DMS114 treated with DMSO at 0.1 percent for 48 hours (cell line): Measurements from ENCODE around the gene PNMA1.

ENCODE experiments used
- DNase-seq: peaks from one replicate; lab custom pipeline; 2025; ENCODE audit not compliant: unreplicated experiment; lab: John Stamatoyannopoulos, UW

PNMA1 gene

DNA sequence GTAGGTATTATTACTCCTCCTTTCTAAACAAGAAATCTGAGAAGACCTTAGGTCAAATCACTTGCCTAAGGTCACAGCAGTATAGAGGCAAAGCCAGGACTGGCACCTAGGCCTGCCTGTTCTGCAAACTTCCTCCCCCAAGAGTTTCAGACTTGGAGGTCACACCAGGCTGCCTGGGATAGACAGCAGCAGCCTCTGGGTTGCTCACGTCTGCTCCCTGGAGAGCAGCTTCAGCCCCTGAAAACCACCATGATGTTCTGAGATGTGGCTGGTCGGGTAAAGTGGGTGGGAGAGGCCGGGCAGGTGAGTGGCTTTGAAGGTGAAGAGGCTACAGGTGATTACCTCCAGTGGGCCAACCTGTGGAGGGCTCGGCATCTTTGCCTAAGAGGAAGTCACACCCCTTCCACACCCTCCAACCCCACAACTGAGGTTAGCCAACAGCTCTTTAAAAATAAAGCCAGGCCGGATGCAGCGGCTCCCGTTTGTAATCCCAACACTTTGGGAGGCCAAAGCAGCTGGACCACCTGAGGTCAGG, 37.0 kb upstream of the PNMA1 start:
- DNase-seq, result no peak

DNA sequence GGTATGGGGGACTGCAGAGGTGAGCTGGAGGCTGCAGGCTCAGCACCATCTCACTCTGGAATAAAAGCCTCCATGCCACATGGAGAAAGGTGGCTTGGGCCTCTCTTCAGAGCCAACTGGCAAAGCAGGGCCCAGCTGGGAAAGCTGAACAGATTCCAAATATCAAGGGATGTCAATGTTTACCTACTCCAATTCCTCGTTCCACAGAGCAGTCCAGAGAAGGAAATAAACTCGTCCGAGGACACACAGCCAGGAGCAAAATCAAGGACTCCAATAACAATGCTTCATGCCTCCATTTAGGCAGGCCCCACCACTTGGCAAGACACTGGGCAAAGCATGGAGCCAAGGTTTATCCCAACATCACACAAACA, 36.3 kb upstream of the PNMA1 start:
- no peak for DNase-seq

- no peak for DNase-seq
These were observed 35.7 kb upstream of the PNMA1 start for GRCh38 chr14:73749706-73750530.

DNA sequence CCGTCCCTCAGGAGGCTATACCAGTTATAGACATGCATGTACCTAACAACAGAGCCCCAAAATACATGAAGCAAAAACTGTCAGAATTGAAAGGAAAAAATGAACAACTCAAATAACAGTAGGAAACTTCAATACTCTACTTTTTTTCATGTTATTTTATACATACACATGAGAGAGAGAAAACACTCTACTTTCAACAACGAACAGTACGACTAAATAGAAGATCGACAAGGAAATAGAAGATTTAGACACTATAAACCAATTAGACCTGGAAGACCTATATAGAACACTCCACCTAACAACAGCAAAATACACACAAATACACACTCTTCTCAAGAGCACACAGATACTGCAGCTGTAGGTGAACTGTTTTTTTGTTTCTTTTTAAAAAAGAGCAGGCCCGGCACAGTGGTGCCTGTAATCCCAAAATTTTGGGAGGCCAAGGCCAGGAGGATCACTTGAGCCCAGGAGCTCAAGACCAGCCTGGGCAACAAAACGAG, 34.7 kb upstream of the PNMA1 start:
- no peak for DNase-seq

DNA sequence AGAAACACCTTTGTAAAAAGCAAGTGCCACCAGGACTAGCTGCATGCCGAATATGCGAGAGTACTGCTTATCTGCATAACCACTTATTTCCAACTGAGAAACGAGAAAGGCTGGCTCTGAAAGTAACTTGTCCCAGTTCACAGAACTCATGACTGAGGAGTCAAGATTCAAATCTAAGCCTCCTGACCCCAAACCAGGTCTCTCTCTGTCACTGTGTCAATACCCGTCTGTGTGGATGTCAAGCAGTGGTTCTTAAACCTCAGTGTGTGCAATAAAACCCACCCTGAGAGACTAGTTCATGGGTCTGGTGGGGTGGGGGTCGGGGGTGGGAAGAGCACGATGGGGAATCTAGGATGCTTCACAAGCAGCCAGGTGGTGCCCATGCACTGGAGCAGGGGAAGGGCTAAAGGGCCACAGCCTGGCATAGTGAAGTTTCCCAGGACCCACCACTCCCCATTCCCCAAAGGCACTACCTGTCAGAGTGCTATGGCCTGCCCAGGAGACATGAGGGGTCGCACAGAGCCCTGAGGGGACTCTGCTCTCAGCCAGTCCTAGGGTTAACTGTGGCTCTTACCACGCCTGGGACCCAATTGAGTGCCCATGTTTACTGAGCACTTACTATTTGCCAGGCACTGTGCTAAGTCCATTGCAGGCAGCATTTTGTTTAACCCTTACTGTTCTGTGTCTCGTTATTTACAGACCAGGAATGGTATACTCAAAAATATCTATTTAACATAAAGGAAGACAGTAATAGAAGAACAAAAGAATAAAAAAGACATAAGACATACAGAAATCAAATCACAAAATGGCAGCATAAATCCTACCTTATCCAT, 33.4 kb upstream of the PNMA1 start:
- no peak for DNase-seq

- no peak for DNase-seq
These were observed 32.6 kb upstream of the PNMA1 start for GRCh38 chr14:73746520-73747378.

GRCh38 chr14:73745571-73746519, 31.7 kb upstream of the PNMA1 start:
- no peak for DNase-seq

DNA sequence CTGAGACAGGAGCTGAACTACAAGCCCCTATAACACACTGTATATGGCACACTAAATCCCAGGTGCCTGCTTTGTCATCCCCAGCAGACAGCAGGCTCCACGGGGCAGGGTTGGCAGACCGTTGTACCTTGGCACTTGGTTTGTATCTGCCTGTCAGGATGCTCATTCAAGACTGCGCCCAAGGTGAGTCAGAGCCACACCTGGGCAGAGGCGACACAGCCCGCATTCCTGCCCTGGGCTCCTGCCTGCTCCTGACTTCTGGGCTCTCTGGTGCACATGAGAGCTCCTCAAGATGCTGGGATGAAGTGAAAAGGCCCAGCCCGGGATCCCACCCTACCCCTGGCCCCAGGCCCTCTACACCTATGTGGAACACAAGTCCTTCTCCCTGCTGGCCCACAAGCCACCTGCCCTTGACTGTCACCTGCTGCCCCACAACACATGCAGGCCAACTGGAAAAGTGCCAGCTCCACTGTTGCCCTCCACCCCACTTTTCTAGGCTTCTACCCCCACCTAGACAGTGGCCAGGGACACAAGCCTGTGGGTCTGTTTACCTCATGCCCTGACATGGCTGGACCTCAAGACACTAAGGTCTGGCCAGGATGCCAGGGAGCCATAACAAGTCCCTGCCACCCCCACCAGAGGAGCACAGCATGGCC, 30.8 kb upstream of the PNMA1 start:
- no peak for DNase-seq

DNA sequence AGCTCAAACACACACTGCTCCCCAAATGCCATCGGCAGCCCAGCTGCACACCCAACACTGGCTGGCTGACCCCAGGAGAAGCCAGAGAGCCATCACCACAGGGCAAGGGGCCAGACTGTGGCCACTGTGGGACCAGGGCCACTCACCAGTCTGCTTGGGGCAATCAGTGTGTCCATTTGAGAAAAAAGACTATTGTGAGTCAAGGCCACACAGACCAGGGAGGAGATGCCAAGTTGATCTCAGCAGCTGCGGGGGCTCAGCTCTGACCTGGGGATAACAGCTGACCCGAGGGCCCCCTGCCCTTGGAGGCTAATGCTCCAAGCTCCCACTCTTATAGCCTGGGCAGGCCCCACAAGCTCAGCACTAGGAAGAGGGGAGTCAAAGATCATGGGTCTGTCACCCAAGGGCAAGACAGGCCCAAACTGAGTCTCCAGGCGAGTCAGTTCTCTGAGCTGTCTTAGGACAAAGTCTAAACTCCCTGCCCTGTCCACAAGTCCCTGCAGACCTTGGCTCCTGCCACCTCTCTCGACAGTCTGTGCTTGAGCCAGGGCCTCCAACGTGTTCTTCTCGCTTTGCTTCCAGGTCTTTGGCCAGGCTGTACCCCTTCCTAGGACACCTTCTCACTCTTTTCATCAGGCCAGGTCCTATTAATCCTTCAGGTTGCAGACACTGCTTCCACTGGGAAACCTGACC, 30.1 kb upstream of the PNMA1 start:
- no peak for DNase-seq

DNA sequence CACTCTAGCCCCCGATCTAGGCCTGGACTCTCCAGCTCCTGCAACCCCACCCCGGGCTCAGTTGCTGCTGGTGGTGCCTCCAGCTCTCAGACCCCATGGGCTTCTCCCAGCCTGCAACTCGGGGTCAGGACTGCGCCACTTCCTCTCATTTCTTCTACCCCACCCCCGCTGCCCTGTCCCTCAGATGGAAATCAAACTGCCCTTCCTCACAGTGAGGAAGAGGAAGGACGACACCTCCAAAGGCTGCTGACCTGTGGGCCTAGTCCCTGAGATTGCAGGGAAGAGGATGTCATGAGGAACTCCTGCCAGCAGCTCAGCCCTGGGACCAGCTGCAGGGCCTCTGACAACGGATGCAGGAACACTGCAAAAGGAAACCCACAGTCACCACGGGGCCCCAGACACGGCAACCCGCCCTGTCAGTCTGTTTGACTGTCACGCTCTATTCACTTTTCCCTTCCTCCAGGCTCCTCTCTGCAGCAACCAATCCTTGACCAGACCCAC, 29.3 kb upstream of the PNMA1 start:
- no peak for DNase-seq

- DNase-seq, result no peak
These were observed 28.5 kb upstream of the PNMA1 start for GRCh38 chr14:73742520-73743238.

DNA sequence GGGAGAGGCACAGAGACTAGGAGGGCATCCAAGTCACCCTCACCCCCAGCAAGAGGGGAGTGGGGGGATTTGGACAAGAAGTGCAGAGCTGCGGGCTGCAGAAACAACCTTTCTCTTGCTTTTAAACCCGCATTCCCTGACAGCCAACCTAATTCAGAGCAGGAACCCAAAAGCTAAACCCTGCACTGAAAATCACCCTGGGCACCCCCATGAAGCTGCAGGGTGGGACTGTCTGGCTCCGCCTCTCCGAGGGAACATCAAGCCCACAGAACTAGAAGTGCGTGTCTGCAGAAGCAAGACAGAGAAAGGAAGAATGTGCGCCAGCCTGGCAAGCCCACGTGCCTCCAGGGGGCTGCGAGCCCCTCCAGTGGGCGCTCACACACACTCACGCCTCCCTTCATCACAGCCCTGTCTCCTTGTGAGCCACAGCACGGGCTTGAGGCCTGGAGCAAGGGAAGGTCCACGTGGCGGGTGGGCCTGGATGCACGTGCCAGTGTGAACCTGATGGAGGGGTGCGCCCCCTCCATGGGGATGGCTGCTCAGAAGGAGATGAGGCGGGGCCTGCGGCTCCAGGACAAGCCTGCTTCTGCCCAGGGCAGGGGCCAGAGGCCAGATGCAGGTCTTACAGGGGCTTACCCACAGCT, 27.8 kb upstream of the PNMA1 start:
- DNase-seq, result no peak

- DNase-seq, result no peak
These were observed 27.2 kb upstream of the PNMA1 start for GRCh38 chr14:73741386-73741875.

DNA sequence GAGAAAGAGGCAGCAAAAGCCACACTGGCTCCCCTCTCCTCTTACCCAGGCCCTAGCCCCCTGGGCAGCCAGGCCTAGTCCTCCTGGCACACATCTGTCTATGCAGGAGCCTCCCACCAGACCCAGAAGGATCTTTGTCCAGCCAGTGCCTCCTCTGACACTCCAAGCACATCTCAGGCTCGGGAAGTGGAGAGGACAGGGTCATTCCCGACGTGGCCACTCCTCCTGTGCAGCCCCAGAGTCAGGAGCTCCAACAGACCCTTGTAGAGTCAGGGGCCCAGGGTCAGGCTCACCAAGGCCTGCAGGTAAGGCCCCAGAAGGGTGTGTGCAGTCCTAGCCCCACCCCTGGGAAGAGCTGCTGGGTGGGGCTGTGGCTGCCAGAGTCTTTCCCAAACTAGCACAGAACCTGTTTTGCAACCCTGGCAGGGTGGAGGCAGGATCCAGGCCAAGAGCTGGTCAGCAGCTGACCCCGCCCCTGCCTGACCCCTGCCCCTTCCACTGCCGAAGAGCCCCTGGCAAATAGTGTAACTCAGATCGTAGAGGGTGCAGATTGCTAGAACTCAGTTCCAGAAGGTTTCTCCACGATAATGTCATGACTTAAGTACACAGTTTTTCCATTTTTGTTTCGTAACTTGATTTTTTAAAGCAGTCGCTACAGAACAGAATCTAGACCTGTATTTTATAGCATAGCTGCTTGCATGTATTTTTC, 26.6 kb upstream of the PNMA1 start:
- no peak for DNase-seq

DNA sequence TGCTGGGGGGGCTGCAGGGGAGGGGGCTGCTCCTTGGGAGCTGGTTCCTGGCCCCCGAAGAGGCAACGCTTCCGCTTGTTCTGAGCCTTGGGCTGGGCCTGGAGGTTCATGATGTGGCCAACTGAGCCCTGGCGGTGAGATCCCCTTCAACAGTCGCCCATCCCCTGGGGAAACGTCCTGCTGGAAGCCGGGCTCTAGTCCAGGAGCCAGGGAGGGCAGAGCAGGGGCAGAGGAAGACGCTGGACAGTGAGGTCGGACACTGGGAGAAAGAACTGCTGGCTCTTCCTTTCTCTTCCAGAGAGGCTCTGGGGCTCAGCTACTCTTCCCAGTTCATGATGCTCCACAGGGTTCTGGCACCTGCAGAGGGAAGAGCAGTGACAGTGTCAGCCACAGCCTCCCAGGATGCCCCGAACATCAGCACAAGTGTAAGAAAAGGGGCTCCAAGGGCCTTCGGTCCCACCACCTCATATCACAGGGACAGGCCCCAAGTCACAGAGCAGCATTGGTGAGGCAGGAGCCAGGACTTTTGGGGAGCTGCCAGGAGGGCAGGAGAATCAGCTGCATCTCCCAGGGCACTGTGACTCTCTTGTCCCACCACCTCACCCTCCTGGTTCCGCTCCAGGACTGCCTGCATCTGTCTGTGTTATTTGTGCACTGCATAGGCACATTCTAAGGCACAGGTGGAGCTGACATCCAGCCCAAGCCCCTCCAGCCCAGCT, 25.9 kb upstream of the PNMA1 start:
- DNase-seq, result no peak
